ENCODE measurements around the gene CADM1.

The CADM1 gene

DNA sequence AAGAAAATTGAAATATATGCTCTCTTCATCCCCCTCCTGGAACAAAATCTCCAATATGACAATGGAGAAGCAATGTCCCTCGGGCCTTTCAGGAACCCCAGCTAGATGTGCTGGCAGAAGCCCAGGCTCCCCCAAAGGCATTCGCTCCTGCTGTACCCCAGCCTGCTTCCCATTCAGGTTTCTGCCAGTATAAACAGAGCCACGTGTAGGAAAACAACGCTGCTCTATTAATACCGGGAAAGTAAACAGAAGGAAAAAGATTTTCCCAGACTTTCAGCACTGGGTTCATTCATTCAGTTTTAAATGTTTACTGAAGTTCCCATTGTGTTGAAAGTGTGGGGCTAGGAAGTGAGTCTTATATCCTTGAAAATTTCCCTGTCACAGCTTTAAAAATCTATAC, 147.1 kb downstream of the CADM1 start:
- H4K20me1 ChIP-seq (ENCODE audit: insufficient read depth) = no peaks in the 10 kb centered on the region
- H3K27ac ChIP-seq = no peak overlapping the region
- H3K4me2 ChIP-seq = no peak overlapping the region
- no peak overlapping the region for H3K9ac ChIP-seq
- no peak overlapping the region for H3K4me3 ChIP-seq (IDR thresholded peaks at IDR 0.05; ENCODE audit: insufficient read depth, low read depth, low read length)
- no peaks in the 10 kb centered on the region for H3K4me1 ChIP-seq (ENCODE audit: low read depth, poor library complexity, severe bottlenecking)
- H3K36me3 ChIP-seq (ENCODE audit: insufficient read depth) = no peaks in the 10 kb centered on the region
- no peak overlapping the region for H2AFZ ChIP-seq (ENCODE audit: low read depth)
- H3K27me3 ChIP-seq (ENCODE audit: insufficient read depth, low read depth) = no peaks in the 10 kb centered on the region
- TF ChIP-seq, protein P1, sequence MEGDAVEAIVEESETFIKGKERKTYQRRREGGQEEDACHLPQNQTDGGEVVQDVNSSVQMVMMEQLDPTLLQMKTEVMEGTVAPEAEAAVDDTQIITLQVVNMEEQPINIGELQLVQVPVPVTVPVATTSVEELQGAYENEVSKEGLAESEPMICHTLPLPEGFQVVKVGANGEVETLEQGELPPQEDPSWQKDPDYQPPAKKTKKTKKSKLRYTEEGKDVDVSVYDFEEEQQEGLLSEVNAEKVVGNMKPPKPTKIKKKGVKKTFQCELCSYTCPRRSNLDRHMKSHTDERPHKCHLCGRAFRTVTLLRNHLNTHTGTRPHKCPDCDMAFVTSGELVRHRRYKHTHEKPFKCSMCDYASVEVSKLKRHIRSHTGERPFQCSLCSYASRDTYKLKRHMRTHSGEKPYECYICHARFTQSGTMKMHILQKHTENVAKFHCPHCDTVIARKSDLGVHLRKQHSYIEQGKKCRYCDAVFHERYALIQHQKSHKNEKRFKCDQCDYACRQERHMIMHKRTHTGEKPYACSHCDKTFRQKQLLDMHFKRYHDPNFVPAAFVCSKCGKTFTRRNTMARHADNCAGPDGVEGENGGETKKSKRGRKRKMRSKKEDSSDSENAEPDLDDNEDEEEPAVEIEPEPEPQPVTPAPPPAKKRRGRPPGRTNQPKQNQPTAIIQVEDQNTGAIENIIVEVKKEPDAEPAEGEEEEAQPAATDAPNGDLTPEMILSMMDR (conservative IDR thresholded peaks at IDR 0.05; ENCODE audit: low read depth, low read length) = no peak
- H3K79me2 ChIP-seq (ENCODE audit: insufficient read depth, low read depth) = no peaks in the 10 kb centered on the region

DNA sequence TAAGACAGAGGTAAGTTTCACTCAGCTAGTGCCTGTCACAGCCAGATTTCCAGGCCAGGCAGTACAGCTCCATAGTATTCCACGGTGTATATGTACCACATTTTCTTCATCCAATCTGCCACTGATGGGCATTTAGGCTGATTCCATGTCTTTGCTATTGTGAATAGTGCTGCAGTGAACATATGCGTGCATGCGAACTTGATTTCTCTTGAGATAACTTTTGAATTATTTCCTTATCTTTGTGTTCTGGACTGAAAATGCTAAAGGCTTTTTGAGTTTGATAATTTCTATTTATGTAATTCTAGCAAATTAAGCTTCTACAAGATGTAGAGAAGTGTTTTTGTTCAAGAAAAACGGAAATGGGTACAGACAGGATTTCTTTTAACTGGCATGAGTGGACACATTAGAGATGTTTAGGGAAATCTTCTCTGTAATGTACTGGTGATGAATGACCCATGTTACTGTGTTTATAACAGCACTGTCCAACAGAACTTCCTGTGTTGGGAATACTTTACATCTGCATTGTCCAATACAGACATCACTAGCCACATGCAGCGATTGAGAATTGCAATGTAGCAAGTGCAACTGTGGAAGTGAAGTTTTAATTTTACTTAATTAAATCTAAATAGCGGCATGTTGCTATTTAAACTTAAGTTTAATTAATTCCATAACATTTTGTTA, 151.3 kb downstream of the CADM1 start:
- Histone ChIP-seq H3K4me3 (IDR thresholded peaks at IDR 0.05; ENCODE audit: insufficient read depth, low read depth, low read length) (no peak overlapping the region), H3K4me2 (no peak overlapping the region), H3K27me3 (ENCODE audit: insufficient read depth, low read depth) (no peaks in the 10 kb centered on the region), H3K9ac (no peak overlapping the region), H3K36me3 (ENCODE audit: insufficient read depth) (no peaks in the 10 kb centered on the region), H2AFZ (ENCODE audit: low read depth) (no peak overlapping the region), H3K79me2 (ENCODE audit: insufficient read depth, low read depth) (no peaks in the 10 kb centered on the region), H3K4me1 (ENCODE audit: low read depth, poor library complexity, severe bottlenecking) (no peaks in the 10 kb centered on the region), H4K20me1 (ENCODE audit: insufficient read depth) (no peaks in the 10 kb centered on the region), H3K27ac (no peak overlapping the region)
- TF ChIP-seq, protein P1 (conservative IDR thresholded peaks at IDR 0.05; ENCODE audit: low read depth, low read length) = no peak

- Histone ChIP-seq H3K36me3 (ENCODE audit: insufficient read depth) (no peaks in the 10 kb centered on the region), H4K20me1 (ENCODE audit: insufficient read depth) (no peaks in the 10 kb centered on the region), H3K4me3 (IDR thresholded peaks at IDR 0.05; ENCODE audit: insufficient read depth, low read depth, low read length) (no peak overlapping the region), H3K9ac (no peak overlapping the region), H3K4me2 (no peak overlapping the region), H2AFZ (ENCODE audit: low read depth) (no peak overlapping the region), H3K27ac (no peak overlapping the region), H3K27me3 (ENCODE audit: insufficient read depth, low read depth) (no peaks in the 10 kb centered on the region), H3K4me1 (ENCODE audit: low read depth, poor library complexity, severe bottlenecking) (peaks cover 29% of the 10 kb centered on the region), H3K79me2 (ENCODE audit: insufficient read depth, low read depth) (no peaks in the 10 kb centered on the region)
- TF ChIP-seq, protein P1 (conservative IDR thresholded peaks at IDR 0.05; ENCODE audit: low read depth, low read length) = no peak
These were observed 154.7 kb downstream of the CADM1 start for GRCh38 chr11:115349335-115350017.

DNA sequence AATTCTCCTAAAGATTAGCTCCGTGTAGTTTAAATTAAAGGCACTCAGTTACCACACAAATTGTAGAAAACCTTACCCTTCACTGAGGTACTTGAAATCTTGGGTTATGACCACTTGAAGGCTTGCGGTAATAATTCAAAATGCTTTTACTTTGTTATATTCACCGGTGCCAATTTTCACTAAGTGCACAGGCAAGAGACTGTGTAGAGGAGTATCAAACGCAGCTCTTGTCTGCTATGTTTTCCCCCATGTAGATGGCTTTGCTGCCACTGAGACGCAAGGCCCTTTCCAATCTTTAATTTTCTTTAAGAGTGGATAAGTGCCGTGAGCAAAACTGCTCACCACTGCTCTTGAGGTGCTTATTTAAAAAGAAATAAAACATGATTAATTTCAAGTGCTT, 155.8 kb downstream of the CADM1 start:
- no peak overlapping the region for H3K27ac ChIP-seq
- TF ChIP-seq, protein P1 (conservative IDR thresholded peaks at IDR 0.05; ENCODE audit: low read depth, low read length) = no peak
- H4K20me1 ChIP-seq (ENCODE audit: insufficient read depth) = no peaks in the 10 kb centered on the region
- no peak overlapping the region for H3K4me3 ChIP-seq (IDR thresholded peaks at IDR 0.05; ENCODE audit: insufficient read depth, low read depth, low read length)
- H3K4me2 ChIP-seq = no peak overlapping the region
- H3K36me3 ChIP-seq (ENCODE audit: insufficient read depth) = no peaks in the 10 kb centered on the region
- no peak overlapping the region for H2AFZ ChIP-seq (ENCODE audit: low read depth)
- H3K4me1 ChIP-seq (ENCODE audit: low read depth, poor library complexity, severe bottlenecking) = peaks cover 39% of the 10 kb centered on the region
- H3K9ac ChIP-seq = no peak overlapping the region
- no peaks in the 10 kb centered on the region for H3K27me3 ChIP-seq (ENCODE audit: insufficient read depth, low read depth)
- no peaks in the 10 kb centered on the region for H3K79me2 ChIP-seq (ENCODE audit: insufficient read depth, low read depth)
